ENCODE data around the gene TIMM10B.

DNA sequence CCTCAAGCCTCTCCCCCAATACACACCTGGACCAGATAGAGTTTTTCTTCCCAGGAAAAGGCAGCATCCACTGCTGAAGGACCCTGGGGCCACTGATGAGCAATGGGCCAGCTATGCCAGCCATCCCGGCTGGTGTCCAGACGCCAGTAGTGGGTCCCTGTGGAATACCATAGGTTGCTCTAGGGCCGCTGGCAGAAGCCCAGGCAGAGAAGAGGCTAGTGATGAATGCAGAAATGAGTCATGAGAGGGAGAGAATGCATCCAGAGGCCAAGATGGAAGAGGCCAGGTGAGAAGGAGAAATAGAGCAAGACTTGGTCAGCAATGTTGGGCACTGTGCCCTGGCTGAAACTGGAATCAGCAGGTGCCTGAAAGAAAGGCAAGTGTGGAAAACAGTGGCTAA is 49.4 kb upstream of the TIMM10B start:
- TF ChIP-seq, protein P1, sequence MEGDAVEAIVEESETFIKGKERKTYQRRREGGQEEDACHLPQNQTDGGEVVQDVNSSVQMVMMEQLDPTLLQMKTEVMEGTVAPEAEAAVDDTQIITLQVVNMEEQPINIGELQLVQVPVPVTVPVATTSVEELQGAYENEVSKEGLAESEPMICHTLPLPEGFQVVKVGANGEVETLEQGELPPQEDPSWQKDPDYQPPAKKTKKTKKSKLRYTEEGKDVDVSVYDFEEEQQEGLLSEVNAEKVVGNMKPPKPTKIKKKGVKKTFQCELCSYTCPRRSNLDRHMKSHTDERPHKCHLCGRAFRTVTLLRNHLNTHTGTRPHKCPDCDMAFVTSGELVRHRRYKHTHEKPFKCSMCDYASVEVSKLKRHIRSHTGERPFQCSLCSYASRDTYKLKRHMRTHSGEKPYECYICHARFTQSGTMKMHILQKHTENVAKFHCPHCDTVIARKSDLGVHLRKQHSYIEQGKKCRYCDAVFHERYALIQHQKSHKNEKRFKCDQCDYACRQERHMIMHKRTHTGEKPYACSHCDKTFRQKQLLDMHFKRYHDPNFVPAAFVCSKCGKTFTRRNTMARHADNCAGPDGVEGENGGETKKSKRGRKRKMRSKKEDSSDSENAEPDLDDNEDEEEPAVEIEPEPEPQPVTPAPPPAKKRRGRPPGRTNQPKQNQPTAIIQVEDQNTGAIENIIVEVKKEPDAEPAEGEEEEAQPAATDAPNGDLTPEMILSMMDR (conservative IDR thresholded peaks at IDR 0.05): no peak
- no peak for TF ChIP-seq EZH2 (IDR thresholded peaks at IDR 0.05; ENCODE audit: low read depth)

All from PC-9 (cell line).